Ecto neural progenitor cell (in vitro differentiated cells): ENCODE data around the gene CSTPP1.

Experiments used
- DNase-seq: peaks from one replicate; pipeline ENCODE4 v3.0.0-alpha.2; 2018; ENCODE audit warnings: low spot score

The CSTPP1 gene

DNA sequence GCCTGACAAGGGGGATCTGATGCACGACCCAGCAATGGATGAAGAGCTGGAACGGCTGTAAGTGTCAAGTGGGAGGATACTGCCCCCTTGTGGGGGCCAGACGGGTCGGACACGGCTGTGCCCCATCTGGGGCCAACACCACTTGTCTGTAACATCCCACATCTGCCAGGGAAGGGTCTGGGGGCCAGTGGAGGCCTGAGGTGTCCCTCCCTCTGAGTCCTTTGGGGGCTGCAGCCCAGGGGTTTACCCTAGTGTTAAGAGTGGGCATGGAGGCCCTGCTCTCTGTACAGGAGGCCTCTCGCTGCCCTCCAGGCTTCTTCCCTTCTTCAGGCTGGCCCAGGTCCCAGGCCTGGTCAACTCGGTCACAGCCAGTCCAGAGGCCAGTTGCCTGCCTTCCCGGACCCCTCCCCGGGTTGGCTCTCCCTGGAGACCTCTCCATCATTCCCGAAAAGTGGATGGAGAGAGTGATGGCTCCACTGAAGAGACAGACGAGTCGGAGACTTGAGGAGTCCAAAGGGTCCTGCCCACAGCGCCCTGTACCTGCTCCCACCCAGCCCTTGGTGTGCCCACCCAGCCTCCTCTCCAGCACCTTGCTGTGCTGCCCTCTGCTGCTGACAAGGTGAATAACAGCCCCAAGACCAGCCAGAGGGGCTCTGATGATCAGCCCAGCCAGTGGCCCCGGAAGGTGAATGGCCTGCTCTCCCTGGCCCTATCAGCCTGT, 224.7 kb downstream of the CSTPP1 start:
- peak; percentile 82 for DNase-seq

DNA sequence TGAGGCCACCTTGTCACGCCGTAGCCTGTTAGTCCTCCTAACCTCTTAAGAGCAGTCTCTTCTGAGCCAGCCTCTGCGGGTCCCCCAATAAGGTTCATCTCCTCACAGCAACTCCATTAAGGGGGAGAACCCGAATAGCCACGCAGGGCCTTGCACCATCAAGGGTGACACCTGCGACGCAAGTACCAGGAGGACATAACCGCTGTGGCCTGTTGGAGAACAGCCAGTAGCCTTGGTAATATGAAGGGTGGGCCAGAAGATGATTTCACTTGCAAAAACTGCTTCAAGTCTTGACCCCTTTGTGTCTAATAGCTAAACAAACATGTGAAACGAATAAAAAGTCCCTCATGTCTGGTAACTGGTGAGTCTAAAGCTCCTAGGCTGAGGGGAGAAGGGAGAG, 225.3 kb downstream of the CSTPP1 start:
- no peak for DNase-seq

DNA sequence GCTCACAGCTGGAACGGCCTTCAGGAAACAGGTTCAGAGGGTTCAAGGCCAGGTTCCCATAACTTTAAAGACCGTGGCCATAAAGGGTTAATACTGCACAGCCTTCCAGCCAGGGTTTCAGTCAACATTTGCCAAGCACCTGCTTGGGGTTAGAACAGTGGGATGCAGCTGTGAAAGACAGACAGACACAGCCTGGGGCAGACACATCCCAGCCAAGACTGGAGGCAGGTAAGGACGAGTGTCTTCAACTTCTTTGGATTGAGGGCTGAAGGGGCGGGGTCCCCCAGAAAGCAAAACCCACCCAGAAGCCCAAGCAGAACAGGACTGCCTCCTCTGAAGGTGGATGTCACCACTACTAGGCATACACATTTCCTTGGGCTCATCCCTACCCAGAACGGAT, 225.9 kb downstream of the CSTPP1 start:
- no peak for DNase-seq

DNA sequence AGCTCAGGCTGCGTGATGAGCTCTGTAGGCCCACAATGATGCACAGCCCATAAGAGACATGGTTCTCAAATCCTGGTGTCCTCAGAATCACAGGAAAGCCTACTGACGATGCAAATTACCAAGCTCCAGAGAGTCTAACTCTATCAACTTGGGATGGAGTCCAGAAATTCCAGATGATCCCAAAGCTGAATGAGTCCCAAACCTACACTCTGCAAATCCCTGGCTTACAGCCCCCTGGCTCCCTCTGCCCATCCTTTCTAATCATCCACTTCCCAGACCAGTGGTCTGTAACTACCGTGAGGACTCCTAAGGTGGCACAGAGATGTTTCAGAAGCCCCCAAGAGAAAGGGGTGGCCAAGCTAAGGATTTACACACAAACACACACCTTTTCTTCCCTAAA, 226.6 kb downstream of the CSTPP1 start:
- no peak for DNase-seq

DNA sequence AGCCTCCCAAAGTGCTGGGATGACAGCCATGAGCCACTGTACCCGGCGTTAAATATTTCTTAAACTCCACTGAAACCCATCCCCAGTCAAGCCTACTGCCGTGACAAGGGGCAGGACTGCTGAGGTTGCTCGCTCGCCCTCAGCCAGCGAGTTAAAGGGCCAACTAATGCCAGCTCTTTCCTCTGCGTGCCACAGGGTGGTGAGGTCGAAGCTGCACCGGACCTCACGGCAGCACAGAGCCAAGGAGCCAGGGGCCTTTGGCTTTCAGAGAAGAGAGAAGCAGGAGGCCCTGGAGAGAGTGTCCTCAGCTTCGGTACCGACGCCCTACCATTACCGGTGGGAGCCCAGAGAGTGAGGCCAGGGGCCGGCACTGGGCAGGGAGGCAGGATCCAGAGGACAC, 227.3 kb downstream of the CSTPP1 start:
- no peak for DNase-seq

DNA sequence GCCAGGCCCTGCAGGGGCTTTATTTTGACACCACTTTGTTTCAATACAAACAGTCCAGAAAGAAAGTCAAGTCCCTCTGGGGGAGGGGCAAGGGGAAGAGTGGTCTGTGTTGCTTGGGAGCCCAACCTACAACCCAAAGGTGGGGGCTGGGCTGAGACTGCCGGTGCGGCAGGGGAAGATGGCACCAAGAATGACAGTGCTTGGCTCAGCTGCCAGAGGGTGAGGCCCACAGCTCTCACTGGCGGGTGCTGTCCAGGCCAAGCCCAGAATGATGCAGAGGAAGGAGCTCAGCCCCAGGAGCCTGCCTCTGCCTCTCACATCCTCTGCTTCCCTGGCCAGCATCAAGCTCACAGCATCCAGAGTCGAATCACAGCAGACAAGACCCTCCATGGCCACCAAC, 227.8 kb downstream of the CSTPP1 start:
- DNase-seq, result no peak

DNA sequence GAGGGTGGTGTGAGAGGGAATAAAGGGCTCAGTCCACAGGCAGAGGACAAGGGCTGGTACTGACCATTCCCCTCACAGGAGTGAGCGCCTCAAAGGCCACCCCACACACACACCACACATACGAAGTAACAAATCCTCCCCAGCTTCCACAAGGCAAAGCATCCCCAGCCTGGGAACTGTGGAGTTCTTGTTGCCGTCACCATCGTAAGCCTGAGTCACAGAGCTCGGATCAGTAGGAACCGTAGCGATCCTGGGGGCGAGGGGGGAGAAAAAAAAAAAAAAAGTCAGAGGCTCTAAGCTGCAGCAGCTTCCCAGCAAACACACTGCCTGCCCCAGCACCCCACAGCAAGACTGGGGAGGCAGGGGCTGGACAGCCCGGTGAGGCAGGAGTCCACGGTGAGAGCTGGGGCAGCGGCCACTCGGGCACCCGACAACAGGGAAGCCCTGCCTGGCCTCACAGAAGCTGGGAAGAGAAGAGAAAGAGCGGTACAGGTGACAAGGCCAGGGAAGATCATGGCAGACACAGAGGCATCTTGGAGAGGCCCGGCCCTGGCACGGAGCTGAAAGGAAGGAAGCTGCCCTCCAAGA, 228.8 kb downstream of the CSTPP1 start:
- DNase-seq, result no peak

DNA sequence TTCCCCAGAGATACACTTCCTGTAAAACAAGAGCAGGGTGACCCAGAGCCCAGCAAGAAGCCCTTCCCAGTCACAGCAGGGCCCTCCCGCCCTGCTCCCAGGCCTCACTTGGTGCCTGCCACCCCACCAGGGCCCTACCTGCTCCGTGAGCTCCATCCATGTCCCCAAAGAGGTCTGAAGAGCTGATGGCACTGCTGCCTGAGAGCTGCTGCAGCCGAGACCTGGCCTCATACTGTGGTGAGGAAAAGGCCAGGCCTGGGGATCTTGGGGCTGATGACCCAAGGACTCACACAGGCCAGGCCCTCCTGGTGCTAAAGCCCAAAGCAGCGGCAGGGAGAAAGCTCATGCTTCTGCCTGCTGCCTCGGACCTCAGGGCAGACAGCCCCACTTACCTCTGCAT, 229.8 kb downstream of the CSTPP1 start:
- DNase-seq, result no peak

DNA sequence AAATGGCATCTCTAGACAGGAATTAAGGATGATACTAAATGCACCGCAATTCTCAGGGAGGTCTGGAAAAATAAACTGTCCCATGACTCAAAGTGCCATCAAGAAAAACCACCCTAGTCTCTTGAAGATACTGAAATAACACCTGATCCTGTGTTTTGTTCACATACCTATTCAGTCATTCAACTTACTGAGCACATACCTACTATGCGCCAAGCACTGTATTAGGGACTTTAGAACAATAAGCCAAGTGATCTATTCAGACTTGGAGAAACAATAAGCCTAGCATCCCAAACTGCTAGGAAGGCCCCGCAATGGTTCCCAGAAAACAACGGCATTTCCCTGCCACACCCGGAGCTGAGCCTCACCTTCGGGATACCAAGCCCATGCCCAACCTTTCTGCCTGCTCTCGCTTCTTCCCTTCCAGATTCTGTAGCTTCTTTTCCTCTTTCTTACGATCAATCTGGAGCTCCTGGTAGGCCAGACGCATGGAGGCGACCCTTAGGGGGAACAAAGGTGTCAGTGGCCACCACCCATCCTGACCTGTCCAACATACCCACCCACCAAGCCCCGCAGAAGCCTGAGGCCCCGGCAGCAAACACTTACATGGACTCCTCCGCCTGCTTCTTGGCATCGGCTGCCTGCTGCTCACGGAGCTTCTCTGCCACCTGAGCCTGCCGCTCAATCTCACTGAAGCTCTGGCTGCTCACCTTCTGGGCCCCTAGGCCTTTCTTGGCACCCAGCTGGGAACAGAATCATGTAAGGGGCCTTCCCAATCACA, 234.7 kb downstream of the CSTPP1 start:
- DNase-seq, result no peak

DNA sequence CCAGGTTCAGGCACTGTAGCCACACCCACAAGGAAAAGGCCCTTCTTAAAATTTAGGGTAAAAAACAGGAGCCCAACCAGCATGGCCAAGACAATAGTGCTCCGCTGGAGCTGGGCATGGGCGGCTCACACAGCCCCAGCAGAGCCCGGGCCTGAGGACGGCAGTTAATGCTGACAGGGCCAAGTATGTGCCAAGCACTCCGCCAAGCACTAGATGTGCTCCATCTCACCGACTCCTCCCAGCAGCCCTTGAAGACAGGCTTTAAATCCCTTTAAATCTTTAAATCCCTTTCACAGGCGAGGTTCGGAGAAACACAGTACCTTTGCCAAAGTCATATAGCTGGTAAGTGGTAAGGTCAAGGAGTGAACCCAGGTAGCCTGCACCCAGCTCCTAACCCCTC, 235.3 kb downstream of the CSTPP1 start:
- DNase-seq, result no peak

DNA sequence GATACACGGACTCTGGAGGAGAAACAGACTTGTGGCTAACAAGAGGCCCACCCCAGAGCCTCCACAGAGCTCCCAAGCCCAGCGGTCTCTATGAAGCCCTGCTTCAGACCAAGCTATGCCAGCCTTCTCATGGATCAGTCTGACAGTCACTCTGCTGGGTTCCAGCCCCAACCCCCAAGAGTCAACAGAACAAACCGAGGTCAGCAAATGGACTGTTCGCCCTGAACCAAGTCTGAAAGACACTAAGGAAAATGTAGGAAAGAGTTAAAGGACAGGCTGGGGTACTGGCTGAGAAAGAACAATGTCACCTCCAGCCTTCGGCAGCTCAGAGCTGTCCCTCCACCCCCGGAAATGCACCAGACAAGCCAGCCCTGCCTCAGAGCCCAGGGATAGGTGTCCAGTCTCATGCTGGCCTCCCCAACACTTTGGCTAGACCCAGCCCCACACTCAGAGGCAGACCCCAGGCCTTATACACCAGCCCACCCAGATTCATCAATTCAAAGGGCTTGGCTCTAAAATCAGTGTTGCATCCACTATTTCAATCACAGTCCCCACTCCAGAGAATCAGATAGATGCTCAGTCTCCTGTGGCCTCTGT, 236.3 kb downstream of the CSTPP1 start:
- no peak for DNase-seq

DNA sequence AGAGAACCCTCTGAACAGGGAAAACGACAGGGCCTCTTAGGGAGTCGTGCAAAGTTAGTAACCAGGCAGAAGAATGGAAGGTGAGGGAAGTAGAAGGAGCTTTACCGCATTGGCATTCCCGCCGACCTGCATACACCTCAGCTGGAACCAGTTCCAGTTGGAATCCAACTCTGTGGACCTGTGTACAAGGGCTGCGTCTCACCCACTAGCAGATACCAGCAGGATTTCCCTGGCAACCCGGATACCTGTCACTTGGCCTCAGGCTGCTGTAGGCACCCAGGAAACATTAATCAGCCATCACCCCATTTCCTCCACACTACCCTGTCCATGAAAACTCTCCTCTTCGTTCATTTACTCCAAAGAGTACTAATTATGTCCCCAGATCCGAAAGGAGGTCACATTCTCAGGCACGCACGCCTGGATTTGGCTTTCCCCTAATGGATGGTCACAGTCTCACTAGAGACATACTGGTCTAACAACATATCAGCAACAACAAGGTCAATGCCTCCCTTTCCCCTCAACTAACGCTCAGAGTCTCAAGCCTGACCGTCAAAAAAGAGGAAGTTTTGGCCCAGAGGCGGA, 239.3 kb downstream of the CSTPP1 start:
- no peak for DNase-seq

DNA sequence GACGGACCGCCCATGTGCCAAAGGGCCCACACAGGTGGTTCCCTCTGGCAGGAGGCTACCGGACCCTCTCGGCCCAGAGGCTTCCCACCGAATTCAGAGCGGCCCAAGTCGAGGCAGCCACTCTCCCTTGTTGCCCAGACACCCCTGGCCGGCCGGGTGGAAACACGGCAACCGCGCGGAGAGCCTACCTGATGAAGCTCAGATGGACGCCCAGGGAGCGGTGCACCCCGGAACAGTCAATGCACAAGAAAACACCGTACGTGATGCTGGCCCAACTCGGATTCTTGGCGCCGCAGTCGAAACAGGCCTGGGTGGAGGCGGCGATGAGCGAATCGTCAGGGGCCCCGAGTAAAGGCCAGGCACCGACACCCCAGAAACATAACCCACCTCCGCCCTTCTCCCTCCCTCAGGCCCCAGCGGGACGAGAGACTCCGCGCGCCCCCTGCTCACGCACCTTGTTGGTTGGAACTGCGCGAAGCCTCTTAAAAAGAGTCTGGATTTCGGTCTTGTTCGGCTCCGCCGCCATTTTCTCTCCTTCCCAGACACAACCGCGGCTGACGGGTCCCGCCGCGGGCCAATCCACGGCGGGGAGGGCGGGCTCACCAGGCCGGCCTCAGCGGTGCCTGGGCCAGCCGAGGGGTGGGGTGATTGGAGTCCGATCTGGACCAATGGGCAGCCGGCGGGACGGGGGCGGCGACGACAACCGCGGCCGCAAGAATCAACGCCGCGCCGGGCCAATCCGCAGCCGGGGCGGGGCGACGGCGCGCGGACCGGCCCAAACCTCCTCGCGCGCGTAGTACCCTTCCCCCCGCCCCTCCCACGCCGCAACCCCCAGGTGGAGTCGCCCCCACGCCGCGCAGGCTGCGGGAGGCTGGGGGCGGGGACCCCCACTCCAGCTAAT, 240.0 kb downstream of the CSTPP1 start, which contains the start of gene ARFGAP2:
Gene ARFGAP2 (minus strand): TSS at position 552 of the 901 bp plus-strand sequence. CDS start 26 bp downstream, at position 526.
- peak; percentile 97 for DNase-seq

DNA sequence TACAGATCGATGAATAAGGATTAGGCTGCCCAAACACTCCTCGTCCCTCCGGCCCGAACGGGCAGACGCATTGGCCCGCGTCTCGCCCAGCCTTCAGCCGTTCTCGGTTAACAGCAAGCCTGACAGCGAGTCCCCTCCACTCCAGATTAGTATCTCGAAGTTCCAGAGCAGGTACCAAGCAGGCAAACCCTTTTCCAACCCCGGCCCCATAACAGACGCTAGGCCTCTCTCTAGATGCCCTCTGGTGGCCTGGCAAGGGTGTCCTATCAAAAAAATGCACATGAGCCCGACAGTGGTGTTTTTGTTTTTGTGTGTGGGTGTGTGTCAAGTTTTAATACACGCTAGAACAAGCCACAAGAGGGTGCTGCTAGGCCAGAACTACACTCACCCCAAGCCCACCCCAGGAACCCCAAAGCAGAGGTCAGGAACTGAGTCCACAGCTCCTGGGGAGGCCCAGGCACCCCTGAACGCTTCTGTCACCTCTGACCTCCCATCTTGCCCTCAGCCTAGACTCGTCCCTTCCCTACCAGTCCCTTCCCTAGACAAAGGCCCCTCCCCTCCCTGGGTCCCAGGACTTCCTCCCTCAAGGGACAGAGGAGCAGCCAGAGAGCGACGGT, 240.8 kb downstream of the CSTPP1 start:
- DNase-seq, result peak; percentile 78

DNA sequence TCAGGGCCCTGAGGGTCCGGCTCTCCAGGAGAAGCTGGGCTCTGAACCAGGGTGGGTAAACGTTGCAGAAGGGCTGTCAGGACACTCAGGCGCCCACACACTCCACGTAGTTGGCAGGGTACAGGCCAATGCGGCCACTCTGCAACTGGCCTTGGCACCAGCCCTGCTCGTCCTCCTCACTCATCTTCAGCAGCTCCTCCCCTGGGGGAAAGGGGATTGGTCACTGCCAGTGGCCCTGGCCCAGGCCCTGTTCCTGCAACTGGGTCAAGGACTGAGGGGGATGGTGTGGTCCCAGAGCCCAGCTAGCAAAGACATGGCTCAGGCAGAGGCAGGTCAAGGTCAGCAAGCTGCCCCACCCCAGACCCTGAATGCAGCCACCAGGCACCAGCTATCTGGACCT, 241.3 kb downstream of the CSTPP1 start:
- DNase-seq, result no peak

DNA sequence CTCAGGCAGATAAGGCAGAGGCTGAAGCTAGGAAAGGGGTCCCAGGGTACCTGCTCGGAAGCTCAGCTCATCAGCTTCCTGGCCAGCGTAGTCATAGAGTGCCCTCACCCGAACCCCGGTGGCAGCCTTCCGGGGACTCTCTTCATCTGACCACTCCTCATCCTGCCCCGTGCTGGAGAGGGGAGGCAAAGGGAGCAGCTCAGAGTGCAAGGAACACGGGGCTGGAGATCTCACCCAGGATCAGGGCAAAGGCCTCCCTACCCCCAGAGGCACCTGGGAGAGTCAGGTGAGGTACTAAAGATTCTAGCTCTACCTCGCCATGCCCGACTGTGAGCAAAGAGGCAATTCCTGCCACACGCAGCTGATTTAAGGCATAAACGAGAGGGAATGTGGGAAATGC, 241.8 kb downstream of the CSTPP1 start:
- DNase-seq, result no peak

DNA sequence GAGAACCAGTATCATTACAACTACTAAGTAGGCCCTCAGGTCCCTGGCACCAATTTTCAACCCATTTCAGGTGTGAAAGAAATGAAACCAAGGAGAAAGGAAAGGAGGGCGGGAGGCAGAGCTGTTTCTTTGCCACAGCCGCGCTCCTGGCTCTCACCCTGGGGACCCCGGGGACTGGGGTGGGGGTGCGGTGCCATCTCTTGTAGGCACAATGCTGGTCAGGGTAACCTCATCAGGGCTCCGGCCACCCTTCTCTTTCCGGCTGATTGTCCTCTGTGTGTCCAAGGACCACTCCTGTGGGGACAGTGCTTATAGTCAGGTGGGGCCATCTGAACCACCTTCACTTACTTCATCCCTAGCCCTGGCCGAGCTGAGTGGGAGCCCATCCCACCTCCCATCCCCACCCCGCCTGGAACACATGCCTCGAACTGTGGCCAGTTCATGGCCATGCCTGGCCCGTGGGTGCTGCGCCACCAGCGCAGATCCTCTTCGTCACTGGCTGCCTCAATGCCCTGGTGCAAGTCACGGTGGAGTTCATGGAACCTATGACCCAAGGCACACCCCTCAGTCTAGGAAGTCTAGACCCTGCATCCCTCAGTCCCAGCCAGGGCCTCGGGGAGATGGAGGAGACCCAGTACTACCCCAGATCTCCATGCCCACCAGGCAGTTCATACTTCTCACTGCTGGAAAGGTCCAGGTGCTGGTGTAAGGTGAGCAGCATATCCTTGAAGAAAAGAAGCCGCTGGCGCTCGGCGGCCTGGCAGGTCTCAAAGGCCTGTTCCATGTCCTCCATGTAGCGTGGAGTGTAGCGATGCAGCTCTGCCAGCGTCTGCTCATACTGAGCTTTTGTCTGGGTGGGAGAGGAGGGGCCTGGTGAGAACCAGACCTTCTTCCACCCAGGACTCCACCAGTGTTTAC, 242.4 kb downstream of the CSTPP1 start:
- no peak for DNase-seq

DNA sequence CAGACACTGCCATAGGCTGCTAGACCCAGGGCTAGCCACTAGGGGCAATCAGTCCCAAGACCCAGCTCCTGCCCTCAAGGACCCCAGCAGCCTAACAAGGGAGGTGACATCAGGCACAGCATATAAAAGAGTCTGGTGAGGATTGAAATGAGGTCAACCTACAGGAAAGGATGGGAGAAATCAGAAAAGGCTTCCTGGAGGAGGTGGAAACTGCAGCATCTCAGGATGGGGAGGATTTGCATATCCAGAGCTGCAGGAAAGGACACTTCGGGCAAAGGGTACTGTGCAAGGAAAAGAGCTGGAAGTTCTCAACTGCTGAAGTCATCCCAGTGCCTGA, 243.1 kb downstream of the CSTPP1 start:
- DNase-seq, result no peak

DNA sequence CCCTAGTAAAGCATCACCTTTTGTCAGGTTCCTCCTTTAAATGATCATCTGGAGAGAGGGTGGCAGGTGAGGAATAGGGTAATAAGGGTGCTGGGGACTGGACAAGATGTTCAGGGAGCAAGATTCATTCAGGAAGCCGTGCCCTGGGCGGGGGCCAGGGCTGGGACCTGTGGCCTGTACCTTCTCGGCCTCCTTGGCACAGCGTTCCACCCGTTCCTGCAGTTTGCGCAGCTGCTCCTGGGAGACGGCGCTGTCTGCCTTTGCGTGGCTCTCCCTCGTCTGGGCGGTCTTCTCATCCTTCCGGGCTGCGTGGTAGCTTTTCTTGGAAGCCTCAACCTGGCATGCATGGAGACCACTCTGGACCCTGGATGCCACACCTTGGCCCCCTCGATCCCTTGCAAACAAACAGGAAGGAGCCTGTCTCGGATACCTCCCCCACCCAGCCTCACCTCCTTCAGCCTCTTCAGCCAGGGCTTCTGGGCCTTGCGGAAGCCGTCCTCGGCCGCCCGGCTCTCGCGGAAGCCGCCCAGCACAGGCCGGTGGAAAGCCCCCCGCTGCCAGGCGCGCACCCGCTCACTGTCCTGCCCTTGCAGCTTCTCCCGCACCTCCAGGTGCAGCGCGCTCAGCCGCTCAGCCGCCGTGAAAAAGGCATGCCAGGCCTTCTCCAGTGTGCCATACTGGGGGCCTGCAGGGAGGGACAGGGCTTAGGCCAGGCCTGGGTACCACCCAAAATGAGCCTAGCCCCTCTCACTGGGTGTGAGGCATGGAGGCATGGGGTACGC, 243.6 kb downstream of the CSTPP1 start:
- no peak for DNase-seq
